HuH-7 (cell line): Measurements from ENCODE around the gene CDC14B.
"Not testable (repeated sequence)": the region's sequence is repeated elsewhere in the genome, so short reads cannot be mapped to it uniquely, and the experiment has no call there.

Source experiments
- DNase-seq: peaks from one replicate; pipeline ENCODE4 v3.0.0; 2011; ENCODE audit warnings: low spot score

CDC14B gene

GRCh38 chr9:96619491-96620180 is at the start of gene CDC14B:
CDC14B (minus strand) TSS chr9:96619843; CDS start chr9:96619378, 465 bp downstream.
- DNase-seq: peak; percentile 89

- DNase-seq: no peak
These were observed 49.4 kb upstream of the CDC14B start for GRCh38 chr9:96668868-96669534.

- no peak for DNase-seq
These were observed 47.7 kb upstream of the CDC14B start for GRCh38 chr9:96667363-96667728.

GRCh38 chr9:96666653-96667362 is 47.2 kb upstream of the CDC14B start:
- peak; percentile 40 for DNase-seq

- DNase-seq: no peak
These were observed 46.1 kb upstream of the CDC14B start for GRCh38 chr9:96665789-96666188.

GRCh38 chr9:96663506-96664120 is 44.0 kb upstream of the CDC14B start:
- no peak for DNase-seq

GRCh38 chr9:96661711-96662110 is 42.1 kb upstream of the CDC14B start:
- DNase-seq: no peak

GRCh38 chr9:96660692-96661248 is 41.1 kb upstream of the CDC14B start:
- DNase-seq: no peak

- DNase-seq: peak; percentile 66
These were observed 35.7 kb upstream of the CDC14B start, which contains the start of gene PRXL2C for GRCh38 chr9:96655198-96655851. PRXL2C (minus strand) TSS chr9:96655317; CDS start chr9:96655281, 36 bp downstream.

GRCh38 chr9:96654450-96655197 is 35.0 kb upstream of the CDC14B start:
- DNase-seq: peak; percentile 71

GRCh38 chr9:96651626-96652025 is 32.0 kb upstream of the CDC14B start:
- no peak for DNase-seq

- no peak for DNase-seq
These were observed 30.1 kb upstream of the CDC14B start for GRCh38 chr9:96649620-96650324.

GRCh38 chr9:96646081-96646991 is 26.7 kb upstream of the CDC14B start:
- DNase-seq: no peak

GRCh38 chr9:96644137-96644536 is 24.5 kb upstream of the CDC14B start:
- DNase-seq: peak; percentile 37

GRCh38 chr9:96641514-96641913 is 21.9 kb upstream of the CDC14B start:
- DNase-seq: no peak

- no peak for DNase-seq
These were observed 19.1 kb upstream of the CDC14B start for GRCh38 chr9:96638606-96639364.

- DNase-seq: no peak
These were observed 16.7 kb upstream of the CDC14B start for GRCh38 chr9:96636368-96636767.

GRCh38 chr9:96633579-96633978 is 13.9 kb upstream of the CDC14B start:
- not testable (repeated sequence) for DNase-seq
